Kidney (tissue), 14 donors: ENCODE measurements around the gene UTP4. TPM values are rescaled to one million over a fixed set of nuclear protein-coding genes. Genes with fewer than 3 reads are reported as not detected.

ENCODE experiments used
- DNase-seq, 5 donors: peaks; one replicate each; pipeline ENCODE4 v3.0.0-alpha.2; 2013 to 2020
- FAIRE-seq: peaks from 2 replicates; lab custom pipeline; 2012; peaks lifted over from hg19 to GRCh38; lab: Jason Lieb, UNC
- H3K27ac ChIP-seq, 2 donors: one replicate each; pipeline ENCODE4 v1.7.0; 2013; ENCODE audit warnings: low read depth in 2 of 2, low read length in 2 of 2, inconsistent platforms in 1 of 2
- H3K27me3 ChIP-seq: one replicate; pipeline ENCODE4 v1.7.1; 2013; ENCODE audit warnings: low read length, inconsistent platforms; ENCODE audit not compliant: control insufficient read depth, insufficient read depth
- H3K36me3 ChIP-seq, 3 donors: one replicate each; pipeline versions ENCODE4 v1.7.0 to v1.7.1; 2013; ENCODE audit warnings: low read length in 3 of 3, control low read depth in 1 of 3, inconsistent platforms in 1 of 3; ENCODE audit not compliant: insufficient read depth in 3 of 3, control insufficient read depth in 2 of 3
- H3K4me1 ChIP-seq, 3 donors: one replicate each; pipeline versions ENCODE4 v1.7.0 to v1.7.1; 2013; ENCODE audit warnings: low read length in 3 of 3, inconsistent platforms in 1 of 3, low read depth in 1 of 3; ENCODE audit not compliant: control insufficient read depth in 2 of 3, insufficient read depth in 2 of 3
- H3K4me3 ChIP-seq, 3 donors: one replicate each; pipeline versions ENCODE4 v1.7.0 to v1.8.1; 2013; ENCODE audit warnings: low read length in 3 of 3, control low read depth in 1 of 3, inconsistent platforms in 1 of 3
- H3K9ac ChIP-seq, 3 donors: one replicate each; pipeline versions ENCODE4 v1.7.0 to v1.7.1; 2013; ENCODE audit warnings: low read length in 3 of 3, control low read depth in 1 of 3, inconsistent platforms in 1 of 3
- H3K9me3 ChIP-seq, 3 donors: one replicate each; pipeline versions ENCODE4 v1.7.0 to v1.7.1; 2013; ENCODE audit warnings: low read length in 3 of 3, control low read depth in 1 of 3, inconsistent platforms in 1 of 3; ENCODE audit not compliant: control insufficient read depth in 2 of 3, insufficient read depth in 1 of 3
- CTCF ChIP-seq: IDR thresholded peaks from 3 replicates; pipeline ENCODE4 v1.5.1; 2012; ENCODE audit warnings: mild to moderate bottlenecking, moderate library complexity, borderline replicate concordance; ENCODE audit not compliant: insufficient read depth; ENCODE audit errors: extremely low read depth
- intact Hi-C: fragments of 100-400 bp; cut with DNase I; formaldehyde crosslinking; loops from one replicate; pipeline ENCODE4 v1.11.1; 2022
- polyA plus RNA-seq: library from polyadenylated mRNA; stranded (reverse); fragments of 350-450 nt; fragmentation: Illumina TruSeq; extraction: RNeasy Lipid Tissue Mini Kit (QIAGEN cat#74804); gene quantifications from one replicate; pipeline ENCODE4 v1.2.3, GENCODE V29; 2014; ENCODE audit warnings: low read depth, low replicate concordance; ENCODE audit not compliant: insufficient read depth
- total RNA-seq: library from RNA; stranded (reverse); fragmentation: NEBNext Ultra II Directional; extraction: Animal tissue kit (Norgen Biotek cat#: 25700); gene quantifications from one replicate; pipeline ENCODE4 v1.2.1, GENCODE V29; 2021
- donor health status: control.
- donor health status: control.
- donor health status: control.
- donor health status: control.
- donor health status: control.
- donor health status: DM: yes; HTN: yes; CAD: no.
- donor health status: Normal renal cell carcinoma (clear cell type).

Gene UTP4
- total and polyA plus RNA-seq, 2 donors from 2014 or later = 41.7 to 57.2 TPM

- DNase-seq = no peak
- intact Hi-C loops = no loop called here
Observed at GRCh38 chr16:69108905-69109252, 23.6 kb upstream of the UTP4 start.

GRCh38 chr16:69109486-69110270 is 22.8 kb upstream of the UTP4 start:
- H3K4me1 ChIP-seq = peaks cover 0 to 18% (median 6%) of the 10 kb centered on the region in 3 donors
- intact Hi-C loops = no loop called here
- no peak overlapping the region for H3K4me3 ChIP-seq
- no peak for FAIRE-seq
- peaks cover 0 to 10% (median 2%) of the 10 kb centered on the region in 3 donors for H3K36me3 ChIP-seq
- no peaks in the 10 kb centered on the region for H3K9me3 ChIP-seq
- H3K27ac ChIP-seq = no peak overlapping the region
- no peak for TF ChIP-seq CTCF
- H3K9ac ChIP-seq = no peak overlapping the region
- DNase-seq = peak in 1 of 5 donors; percentile 34
- no peaks in the 10 kb centered on the region for H3K27me3 ChIP-seq

More at GRCh38 chr16:69108905-69109252, 23.6 kb upstream of the UTP4 start:
- no peak overlapping the region for H3K27ac ChIP-seq
- H3K4me3 ChIP-seq = no peak overlapping the region
- no peak for FAIRE-seq
- no peak overlapping the region for H3K9ac ChIP-seq
- TF ChIP-seq CTCF = no peak
- peaks cover 0 to 18% (median 6%) of the 10 kb centered on the region in 3 donors for H3K4me1 ChIP-seq
- H3K9me3 ChIP-seq = no peaks in the 10 kb centered on the region
- peaks cover 0 to 10% (median 2%) of the 10 kb centered on the region in 3 donors for H3K36me3 ChIP-seq
- H3K27me3 ChIP-seq = no peaks in the 10 kb centered on the region

- H3K4me1 ChIP-seq = peaks cover 0 to 18% (median 6%) of the 10 kb centered on the region in 3 donors
- intact Hi-C loops = no loop called here
- FAIRE-seq (no peak), DNase-seq (no peak)
- H3K27ac ChIP-seq = no peak overlapping the region
- peaks cover 0 to 10% (median 2%) of the 10 kb centered on the region in 3 donors for H3K36me3 ChIP-seq
- TF ChIP-seq CTCF = no peak
- H3K27me3 ChIP-seq = no peaks in the 10 kb centered on the region
- H3K9ac ChIP-seq = no peak overlapping the region
- H3K4me3 ChIP-seq = no peak overlapping the region
- no peaks in the 10 kb centered on the region for H3K9me3 ChIP-seq
Observed at GRCh38 chr16:69110406-69110805, 22.0 kb upstream of the UTP4 start.
